Progenitor cell of endocrine pancreas (in vitro differentiated cells): ENCODE results near the gene KRIT1. TPM values are rescaled to one million over a fixed set of nuclear protein-coding genes. Genes with fewer than 3 reads are reported as not detected.
"Not testable (repeated sequence)": the region's sequence is repeated elsewhere in the genome, so short reads cannot be mapped to it uniquely, and the experiment has no call there.

Experiments used
- DNase-seq: peaks from one replicate; pipeline ENCODE4 v3.0.0; 2021; ENCODE audit warnings: low spot score; ENCODE audit not compliant: unreplicated experiment
- H3K27ac Mint-ChIP-seq: 2 replicates; pipeline ENCODE4 v1.8.0; 2021; ENCODE audit warnings: mild to moderate bottlenecking, moderate library complexity, mixed read lengths
- H3K27me3 Mint-ChIP-seq: 2 replicates; pipeline ENCODE4 v1.8.0; 2021; ENCODE audit warnings: mixed read lengths
- H3K36me3 Mint-ChIP-seq: 2 replicates; pipeline ENCODE4 v1.8.0; 2022; ENCODE audit warnings: mixed read lengths; ENCODE audit not compliant: insufficient read depth
- H3K4me1 Mint-ChIP-seq: 2 replicates; pipeline ENCODE4 v1.8.0; 2021; ENCODE audit warnings: low read depth, mixed read lengths
- H3K4me3 Mint-ChIP-seq: 2 replicates; pipeline ENCODE4 v1.8.0; 2021; ENCODE audit warnings: low read depth, mild to moderate bottlenecking, moderate library complexity, mixed read lengths
- H3K9me3 Mint-ChIP-seq: 2 replicates; pipeline ENCODE4 v1.8.0; 2021; ENCODE audit warnings: low read depth, mixed read lengths
- CTCF ChIP-seq: fragments of 200-600 bp; sonication (generic); IDR thresholded peaks from one replicate; pipeline ENCODE4 v1.5.0; 2021; ENCODE audit warnings: antibody characterized with exemption, mild to moderate bottlenecking; ENCODE audit not compliant: unreplicated experiment
- total RNA-seq: library from RNA; stranded (reverse); gene quantifications from 2 replicates; pipeline ENCODE4 v1.2.1, GENCODE V29; 2021

Gene KRIT1
- total RNA-seq, 1 donor from 2014 or later = 49.0 TPM

GRCh38 chr7:92259062-92259461, 13.3 kb upstream of the KRIT1 start:
- peaks cover 18% of the 10 kb centered on the region for H3K36me3 Mint-ChIP-seq
- no peaks in the 10 kb centered on the region for H3K4me1 Mint-ChIP-seq
- no peak overlapping the region for H3K27ac Mint-ChIP-seq
- H3K27me3 Mint-ChIP-seq = no peaks in the 10 kb centered on the region
- DNase-seq = no peak
- peaks cover 10% of the 10 kb centered on the region for H3K9me3 Mint-ChIP-seq
- H3K4me3 Mint-ChIP-seq = no peak overlapping the region
- no peak for TF ChIP-seq CTCF

- DNase-seq = no peak
- Mint-ChIP-seq H3K36me3 (peaks cover 11% of the 10 kb centered on the region), H3K27ac (no peak overlapping the region), H3K4me3 (no peak overlapping the region), H3K4me1 (no peaks in the 10 kb centered on the region), H3K9me3 (peaks cover 10% of the 10 kb centered on the region), H3K27me3 (no peaks in the 10 kb centered on the region)
- TF ChIP-seq CTCF = no peak
These were observed 9.6 kb upstream of the KRIT1 start for GRCh38 chr7:92255308-92255707.

- H3K27ac Mint-ChIP-seq, H3K27me3 Mint-ChIP-seq, DNase-seq, H3K4me3 Mint-ChIP-seq, H3K4me1 Mint-ChIP-seq: not testable (repeated sequence)
- Mint-ChIP-seq H3K36me3 (peaks cover 11% of the 10 kb centered on the region), H3K9me3 (peaks cover 10% of the 10 kb centered on the region)
These were observed 9.1 kb upstream of the KRIT1 start for GRCh38 chr7:92254800-92255199.

- DNase-seq = no peak
- no peak overlapping the region for H3K4me3 Mint-ChIP-seq
- no peak for TF ChIP-seq CTCF
- peaks cover under 1% of the 10 kb centered on the region for H3K4me1 Mint-ChIP-seq
- H3K27ac Mint-ChIP-seq = no peak overlapping the region
- peaks cover 11% of the 10 kb centered on the region for H3K36me3 Mint-ChIP-seq
- peaks cover 10% of the 10 kb centered on the region for H3K9me3 Mint-ChIP-seq
- H3K27me3 Mint-ChIP-seq = no peaks in the 10 kb centered on the region
These were observed 7.5 kb upstream of the KRIT1 start for GRCh38 chr7:92253251-92253650.

- no peak overlapping the region for H3K4me3 Mint-ChIP-seq
These were observed 5.5 kb upstream of the KRIT1 start for GRCh38 chr7:92251181-92251580.

More at GRCh38 chr7:92251181-92251580, 5.5 kb upstream of the KRIT1 start:
- H3K36me3 Mint-ChIP-seq = peaks cover 11% of the 10 kb centered on the region
- DNase-seq = no peak
- no peak overlapping the region for H3K27ac Mint-ChIP-seq
- no peaks in the 10 kb centered on the region for H3K27me3 Mint-ChIP-seq
- no peak for TF ChIP-seq CTCF
- H3K9me3 Mint-ChIP-seq = peaks cover 10% of the 10 kb centered on the region
- peaks cover 15% of the 10 kb centered on the region for H3K4me1 Mint-ChIP-seq
